HG03175 (cell line): Measurements from ENCODE around the gene MYL10.

Experiments used
- ATAC-seq: cut with Tn5 transposase; IDR thresholded peaks from one replicate; pipeline ENCODE4 v1.9.1; 2021; ENCODE audit warnings: mild to moderate bottlenecking, moderate library complexity; ENCODE audit not compliant: unreplicated experiment

Gene MYL10

DNA sequence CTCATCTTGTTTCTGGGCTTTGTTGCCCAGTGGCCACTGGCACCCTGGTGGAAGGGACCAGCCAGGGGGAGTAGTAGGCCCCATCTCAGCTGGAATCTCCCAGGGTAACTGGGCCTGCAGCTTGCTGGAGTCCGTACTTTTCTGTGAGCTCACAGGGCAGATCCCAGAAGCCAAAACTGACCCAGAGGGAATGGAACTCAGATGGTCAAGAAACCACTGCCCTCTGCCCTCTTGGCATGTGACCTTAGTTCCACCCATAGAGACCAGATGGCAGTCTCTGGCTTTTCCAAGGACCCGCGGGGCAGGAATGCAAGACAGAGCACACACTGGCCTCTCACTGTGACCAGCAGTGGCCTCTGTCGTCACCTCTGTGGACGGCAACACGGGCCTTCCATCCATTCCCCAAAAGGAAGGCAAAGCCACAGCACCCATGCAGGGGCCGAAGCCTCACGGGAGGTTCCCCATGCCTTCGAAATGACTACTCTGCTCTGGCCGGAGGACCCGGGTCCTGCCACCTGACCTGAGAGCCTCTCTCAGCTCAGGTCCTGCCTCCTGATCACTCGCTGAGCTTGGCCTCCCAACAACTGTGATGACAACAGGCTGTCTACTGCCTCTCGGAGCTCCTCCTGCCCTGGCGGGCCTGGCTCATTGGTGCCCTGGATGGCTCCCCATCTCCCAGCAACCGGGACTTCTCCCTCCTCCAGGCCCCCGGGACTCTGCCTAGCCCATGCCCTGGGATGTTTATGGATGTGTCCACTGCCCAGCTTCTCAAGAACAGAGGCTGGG is 29.9 kb downstream of the MYL10 start:
- no peak for ATAC-seq

- ATAC-seq: no peak
These were observed 30.6 kb downstream of the MYL10 start for GRCh38 chr7:101598422-101598985.

- no peak for ATAC-seq
These were observed 31.2 kb downstream of the MYL10 start for GRCh38 chr7:101597941-101598340.

GRCh38 chr7:101596898-101597297 is 32.2 kb downstream of the MYL10 start:
- no peak for ATAC-seq

DNA sequence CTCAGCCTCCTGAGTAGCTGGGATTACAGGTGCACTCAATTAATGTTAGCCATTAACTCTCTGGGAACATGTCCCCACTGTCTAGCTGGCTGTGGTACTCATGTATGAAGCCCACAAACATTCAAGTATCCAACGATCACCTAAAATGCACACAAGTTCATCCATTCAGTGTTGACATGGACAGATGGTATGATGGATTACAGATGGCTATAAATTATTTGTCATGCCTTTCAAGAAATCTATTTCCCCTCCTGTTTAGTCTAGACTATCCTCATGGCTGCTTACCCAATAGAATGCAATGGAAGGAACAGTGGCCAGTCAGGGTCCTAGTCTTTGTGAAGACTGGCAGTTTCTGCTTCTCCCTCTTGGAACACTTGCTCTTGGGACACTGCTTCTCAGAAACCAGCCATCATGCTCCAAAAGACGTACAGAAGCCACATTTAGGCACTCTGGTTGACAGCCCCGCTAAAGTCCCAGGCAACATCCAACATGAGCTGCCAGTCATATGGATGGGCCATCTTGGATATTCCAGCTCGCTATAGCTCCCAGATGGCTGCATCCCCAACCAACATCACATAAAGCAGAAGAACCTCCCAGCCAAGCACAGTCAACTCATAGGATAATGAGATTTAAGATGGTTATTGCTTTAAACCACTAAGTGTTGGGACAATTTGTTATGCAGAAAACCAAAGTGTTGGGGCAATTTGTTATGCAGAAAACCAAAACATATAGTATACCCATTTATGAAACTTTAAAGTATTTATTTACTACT is 33.1 kb downstream of the MYL10 start:
- ATAC-seq: no peak

DNA sequence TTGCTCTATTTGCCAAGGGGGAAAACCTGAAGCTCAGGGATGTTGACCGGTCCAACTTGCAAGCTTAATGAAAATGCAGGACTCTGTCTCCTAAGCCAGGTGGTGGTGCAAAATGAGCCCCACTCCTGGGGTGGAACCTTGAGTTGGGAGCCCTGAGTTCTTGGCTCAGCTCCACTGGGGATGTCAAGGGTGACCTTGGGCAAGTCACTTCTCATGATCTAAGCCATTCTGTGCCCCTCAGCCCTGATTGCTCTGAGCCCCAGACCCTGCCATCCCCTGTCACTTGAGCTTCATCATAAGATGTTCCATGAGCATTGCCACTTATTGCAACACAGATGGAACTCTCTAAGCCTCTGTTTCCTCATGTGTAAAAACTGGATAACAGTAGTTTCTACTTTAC is 33.9 kb downstream of the MYL10 start:
- no peak for ATAC-seq

- ATAC-seq: no peak
These were observed 34.3 kb downstream of the MYL10 start for GRCh38 chr7:101594790-101595189.

DNA sequence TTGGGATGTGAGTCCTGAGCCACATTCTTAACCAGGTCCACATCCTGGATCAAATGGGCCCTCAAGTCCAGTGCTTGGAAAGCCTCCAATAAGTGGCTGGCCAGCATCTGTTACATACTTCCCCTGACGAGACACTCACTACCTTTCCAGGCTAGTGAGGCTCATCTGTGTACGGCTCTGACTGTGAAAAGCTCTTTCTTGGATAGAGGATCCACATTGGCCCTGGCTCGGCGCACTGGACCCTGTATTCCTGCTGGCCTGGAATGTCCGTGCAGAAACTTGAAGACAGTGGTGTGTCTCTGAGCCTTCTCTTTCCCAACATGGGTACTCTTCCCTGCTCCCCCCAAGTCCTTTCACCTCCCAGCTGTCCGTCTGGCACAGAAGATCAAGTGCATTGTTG is 35.5 kb downstream of the MYL10 start:
- ATAC-seq: no peak

DNA sequence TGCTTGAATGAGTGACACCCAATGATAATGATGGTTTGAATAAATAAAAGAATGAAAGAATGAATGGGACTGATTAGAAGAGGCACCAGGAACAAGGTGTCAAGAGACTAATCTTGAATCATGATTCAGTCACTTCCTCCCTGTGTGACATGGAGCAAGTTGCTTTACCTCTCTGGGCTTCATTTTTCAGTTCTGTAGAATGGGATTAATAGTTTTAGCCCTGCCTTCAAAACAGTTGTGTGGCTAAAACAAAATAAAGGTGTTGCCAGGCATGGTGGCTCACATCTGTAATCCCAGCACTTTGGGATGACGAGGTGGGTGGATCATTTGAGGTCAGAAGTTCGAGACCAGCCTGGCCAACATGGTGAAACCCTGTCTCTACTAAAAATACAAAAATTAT is 37.6 kb downstream of the MYL10 start:
- no peak for ATAC-seq

GRCh38 chr7:101590663-101591435 is 38.2 kb downstream of the MYL10 start:
- ATAC-seq: no peak

DNA sequence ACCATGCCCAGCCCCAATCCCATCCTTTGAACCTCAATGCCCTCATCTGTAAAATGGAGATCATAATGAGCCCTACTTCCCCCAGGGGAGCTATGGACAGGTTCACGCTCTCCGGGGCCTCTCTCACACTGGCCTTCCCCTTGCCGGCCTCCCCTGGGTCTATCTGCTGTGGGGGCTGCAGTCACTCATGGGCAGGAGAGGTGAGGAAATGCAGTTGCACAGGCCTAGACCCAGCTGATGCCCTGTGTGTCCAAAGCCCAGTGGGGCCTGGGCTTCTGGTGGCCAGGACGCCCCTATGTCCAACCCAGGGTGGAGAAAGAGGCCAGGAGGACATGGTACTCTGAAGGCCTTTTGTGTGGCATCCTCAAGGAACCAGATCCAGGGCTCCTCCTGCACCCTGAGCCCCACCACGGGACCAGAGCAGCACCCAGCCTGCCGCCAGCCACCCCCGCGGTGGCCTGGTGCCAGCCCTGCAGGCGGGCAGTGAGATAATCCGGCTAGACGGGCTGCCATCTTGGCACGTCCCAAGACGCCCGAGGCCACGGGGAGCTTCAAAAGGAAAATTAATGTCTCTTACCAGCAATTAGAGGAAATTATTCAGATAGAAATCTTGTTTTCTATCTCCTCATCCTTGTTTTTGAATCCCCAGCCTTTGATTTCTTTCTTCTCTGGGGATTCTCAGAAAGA is 39.0 kb downstream of the MYL10 start:
- no peak for ATAC-seq

GRCh38 chr7:101589052-101589451 is 40.0 kb downstream of the MYL10 start:
- ATAC-seq: no peak

- no peak for ATAC-seq
These were observed 40.8 kb downstream of the MYL10 start for GRCh38 chr7:101588131-101588935.

DNA sequence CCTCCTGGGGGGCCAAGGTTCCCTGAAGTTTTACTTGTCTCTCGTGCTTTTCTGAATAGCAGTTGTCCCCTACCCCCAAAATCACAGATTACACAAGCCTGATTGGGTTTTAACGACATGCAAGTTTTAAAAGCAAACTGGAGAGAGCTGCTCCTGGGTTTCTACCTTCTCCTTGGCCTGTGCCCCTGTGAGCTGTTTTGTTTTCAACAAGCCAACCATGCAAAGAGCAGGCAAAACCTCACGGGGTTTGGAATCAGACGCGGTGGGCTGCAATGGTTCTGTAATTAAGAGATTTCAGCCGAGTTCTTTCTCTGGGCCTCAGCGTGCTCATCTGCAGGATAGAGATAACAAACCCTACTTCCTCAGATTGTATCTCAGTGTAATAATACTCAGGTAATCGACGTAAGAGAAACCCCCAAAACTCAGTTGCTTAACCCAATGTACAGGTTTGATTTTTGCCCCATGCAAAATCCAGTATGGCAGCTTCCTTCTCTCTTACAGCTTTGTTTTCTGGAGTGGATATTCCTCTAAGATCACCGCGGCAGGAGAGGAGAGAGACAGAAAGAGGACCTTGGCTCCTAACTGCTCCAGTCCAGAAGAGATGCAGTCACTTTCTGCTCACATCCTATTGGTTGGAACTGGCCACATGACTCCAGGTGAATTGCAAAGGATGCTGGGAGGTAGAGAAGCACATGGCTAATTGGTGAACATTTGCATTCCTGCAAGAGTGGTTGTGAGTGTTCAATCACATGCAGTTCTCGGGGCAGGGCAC is 42.0 kb downstream of the MYL10 start:
- ATAC-seq: no peak

- ATAC-seq: no peak
These were observed 42.8 kb downstream of the MYL10 start for GRCh38 chr7:101586078-101586905.

DNA sequence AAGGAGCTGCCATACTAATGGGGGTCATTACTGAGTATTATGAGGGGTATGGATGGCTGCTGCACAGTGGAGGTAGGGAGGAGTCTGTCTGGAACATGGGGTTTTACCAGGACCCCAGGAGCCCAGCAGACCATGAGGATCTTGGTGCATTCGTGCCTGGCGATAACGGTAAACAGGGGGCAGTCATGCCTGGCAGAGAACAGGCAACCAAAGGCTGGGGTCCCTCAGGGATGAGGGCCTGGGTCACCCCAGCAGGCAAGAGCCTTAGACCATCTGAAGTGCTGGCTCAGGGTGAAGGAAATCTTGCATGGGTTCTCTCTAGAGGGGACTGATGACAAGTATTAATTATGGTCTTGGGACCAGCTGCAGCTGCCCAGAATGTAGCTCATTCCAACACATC is 46.1 kb downstream of the MYL10 start:
- no peak for ATAC-seq

GRCh38 chr7:101581891-101582290 is 47.2 kb downstream of the MYL10 start:
- ATAC-seq: no peak

GRCh38 chr7:101580596-101580995 is 48.5 kb downstream of the MYL10 start:
- no peak for ATAC-seq
